Mononuclear cell (primary cell): ENCODE data around the gene KCNK5. TPM values are rescaled to one million over a fixed set of nuclear protein-coding genes. Genes with fewer than 3 reads are reported as not detected.

ENCODE experiments used
- H3K27me3 ChIP-seq: 2 replicates; pipeline ENCODE4 v1.6.0; 2011; ENCODE audit warnings: low read length, control low read depth; ENCODE audit not compliant: insufficient read depth
- H3K4me1 ChIP-seq: 2 replicates; pipeline ENCODE4 v1.5.1; 2011; ENCODE audit warnings: mild to moderate bottlenecking, low read length, control low read depth; ENCODE audit not compliant: insufficient read depth
- H3K4me3 ChIP-seq: 2 replicates; pipeline ENCODE4 v1.5.1; 2011; ENCODE audit warnings: mild to moderate bottlenecking, low read length, moderate library complexity
- H3K9me3 ChIP-seq: 2 replicates; pipeline ENCODE4 v1.5.1; 2011; ENCODE audit warnings: low read depth, mild to moderate bottlenecking, control low read depth, low read length
- total RNA-seq: library from RNA; depleted of rRNA; stranded (reverse); fragments of >200 nt; gene quantifications from one replicate; pipeline ENCODE4 v1.2.3, GENCODE V29; 2012

Gene KCNK5
- total RNA-seq, 1 donor = 0.31 TPM

- Histone ChIP-seq H3K4me3 (no peak overlapping the region), H3K9me3 (no peaks in the 10 kb centered on the region), H3K27me3 (no peaks in the 10 kb centered on the region), H3K4me1 (no peaks in the 10 kb centered on the region)
Measured at GRCh38 chr6:39256294-39256940, 27.1 kb upstream of the KCNK5 start.

GRCh38 chr6:39254999-39255535 lies 25.8 kb upstream of the KCNK5 start:
- Histone ChIP-seq H3K27me3 (no peaks in the 10 kb centered on the region), H3K9me3 (no peaks in the 10 kb centered on the region), H3K4me3 (no peak overlapping the region), H3K4me1 (no peaks in the 10 kb centered on the region)

GRCh38 chr6:39251406-39251805 lies 22.1 kb upstream of the KCNK5 start:
- Histone ChIP-seq H3K9me3 (no peaks in the 10 kb centered on the region), H3K4me3 (no peak overlapping the region), H3K4me1 (no peaks in the 10 kb centered on the region), H3K27me3 (no peaks in the 10 kb centered on the region)

GRCh38 chr6:39250507-39250906 lies 21.2 kb upstream of the KCNK5 start:
- no peak overlapping the region for H3K4me3 ChIP-seq
- no peaks in the 10 kb centered on the region for H3K4me1 ChIP-seq
- no peaks in the 10 kb centered on the region for H3K27me3 ChIP-seq
- H3K9me3 ChIP-seq = no peaks in the 10 kb centered on the region

- Histone ChIP-seq H3K9me3 (no peaks in the 10 kb centered on the region), H3K4me3 (no peak overlapping the region), H3K27me3 (no peaks in the 10 kb centered on the region), H3K4me1 (no peaks in the 10 kb centered on the region)
Measured at GRCh38 chr6:39249278-39249677, 20.0 kb upstream of the KCNK5 start.

- Histone ChIP-seq H3K4me3 (no peak overlapping the region), H3K9me3 (no peaks in the 10 kb centered on the region), H3K27me3 (no peaks in the 10 kb centered on the region), H3K4me1 (no peaks in the 10 kb centered on the region)
Measured at GRCh38 chr6:39247667-39248194, 18.5 kb upstream of the KCNK5 start.

- Histone ChIP-seq H3K4me1 (no peaks in the 10 kb centered on the region), H3K27me3 (no peaks in the 10 kb centered on the region), H3K9me3 (no peaks in the 10 kb centered on the region), H3K4me3 (no peak overlapping the region)
Measured at GRCh38 chr6:39243809-39244208, 14.5 kb upstream of the KCNK5 start.

GRCh38 chr6:39240155-39240757 lies 11.0 kb upstream of the KCNK5 start:
- Histone ChIP-seq H3K27me3 (no peaks in the 10 kb centered on the region), H3K9me3 (no peaks in the 10 kb centered on the region), H3K4me1 (no peaks in the 10 kb centered on the region), H3K4me3 (no peak overlapping the region)

- Histone ChIP-seq H3K27me3 (no peaks in the 10 kb centered on the region), H3K4me1 (no peaks in the 10 kb centered on the region), H3K4me3 (no peak overlapping the region), H3K9me3 (no peaks in the 10 kb centered on the region)
Measured at GRCh38 chr6:39239527-39240154, 10.4 kb upstream of the KCNK5 start.

GRCh38 chr6:39236742-39237141 lies 7.5 kb upstream of the KCNK5 start:
- H3K4me3 ChIP-seq = no peak overlapping the region
- H3K9me3 ChIP-seq = no peaks in the 10 kb centered on the region
- H3K27me3 ChIP-seq = no peaks in the 10 kb centered on the region
- H3K4me1 ChIP-seq = no peaks in the 10 kb centered on the region

- H3K4me1 ChIP-seq = peaks cover 16% of the 10 kb centered on the region
- no peaks in the 10 kb centered on the region for H3K9me3 ChIP-seq
- no peak overlapping the region for H3K4me3 ChIP-seq
- H3K27me3 ChIP-seq = no peaks in the 10 kb centered on the region
Measured at GRCh38 chr6:39233333-39233732, 4.1 kb upstream of the KCNK5 start.

- Histone ChIP-seq H3K4me3 (no peak overlapping the region), H3K9me3 (no peaks in the 10 kb centered on the region), H3K27me3 (no peaks in the 10 kb centered on the region), H3K4me1 (peaks cover 31% of the 10 kb centered on the region)
Measured at GRCh38 chr6:39231521-39232243, 2.4 kb upstream of the KCNK5 start.

GRCh38 chr6:39230654-39231035 lies 1.4 kb upstream of the KCNK5 start:
- Histone ChIP-seq H3K9me3 (no peaks in the 10 kb centered on the region), H3K4me1 (peaks cover 42% of the 10 kb centered on the region), H3K4me3 (no peak overlapping the region), H3K27me3 (no peaks in the 10 kb centered on the region)

- Histone ChIP-seq H3K4me1 (peaks cover 64% of the 10 kb centered on the region), H3K4me3 (peak overlapping the region; percentile 36), H3K27me3 (no peaks in the 10 kb centered on the region), H3K9me3 (no peaks in the 10 kb centered on the region)
Measured at GRCh38 chr6:39228111-39228971, 934 bp downstream of the KCNK5 start.
